Stimulated activated CD4-positive, alpha-beta T cell treated with anti-CD3 and anti-CD28 coated beads, TNF-alpha, amount 100 ng/mL, for 4 hours (primary cell): ENCODE results near the gene TMED8.
"Not testable (repeated sequence)": the region's sequence is repeated elsewhere in the genome, so short reads cannot be mapped to it uniquely, and the experiment has no call there.

Source experiments
- DNase-seq, 3 experiments: peaks; one replicate each; pipeline ENCODE4 v3.0.0-alpha.2; 2020; ENCODE audit warnings: low read depth in 3 of 3

The TMED8 gene

DNA sequence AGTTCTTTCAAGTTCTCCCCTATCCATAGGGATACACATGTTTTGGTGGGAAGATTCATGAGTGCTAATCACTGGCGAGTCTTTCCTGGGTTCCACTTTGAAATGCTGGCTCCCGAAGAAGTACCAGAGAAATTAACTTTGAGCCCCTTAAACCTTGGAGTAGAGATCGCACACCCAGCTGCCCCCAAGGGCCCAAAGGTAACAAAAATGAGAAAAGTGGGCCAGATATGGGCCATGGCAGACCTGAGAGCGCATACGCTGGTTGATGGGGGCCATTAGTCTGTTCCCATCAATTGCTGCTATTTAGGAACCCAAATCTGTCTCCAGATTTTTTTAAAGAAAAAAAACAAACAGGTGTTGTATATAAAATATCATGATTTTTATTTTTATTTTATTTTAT lies 53.9 kb downstream of the TMED8 start:
- no peak for DNase-seq

DNA sequence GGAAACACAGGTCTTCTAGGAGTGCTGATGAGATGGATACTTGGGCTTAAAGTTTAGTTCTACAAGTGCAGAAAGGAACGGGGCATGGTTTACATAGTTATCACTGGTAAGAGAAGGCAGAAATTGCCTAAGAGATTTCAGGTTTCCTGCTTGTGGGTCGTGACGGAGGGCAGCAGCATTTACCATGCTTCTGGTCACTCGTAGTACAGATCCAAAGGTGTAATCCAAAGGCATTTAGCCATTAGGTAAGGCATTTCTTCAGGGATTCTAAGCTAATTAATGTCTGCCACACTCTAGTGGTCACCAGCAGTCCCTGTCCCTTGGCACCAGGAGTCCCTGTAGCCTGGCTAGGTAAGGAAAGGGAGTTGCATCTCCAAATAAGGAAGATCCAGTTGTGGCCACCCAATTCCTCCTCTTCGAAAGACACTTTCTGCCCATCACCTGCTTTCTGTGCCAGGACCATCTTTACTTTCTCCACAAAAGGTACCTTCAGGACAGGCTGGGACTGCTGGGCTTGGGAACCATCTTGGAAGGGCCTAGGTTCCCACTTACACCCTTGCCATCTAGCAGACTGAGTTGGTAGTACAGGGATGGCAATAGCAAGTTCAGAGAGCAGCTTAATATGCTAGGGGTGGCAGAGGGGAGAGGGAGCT lies 54.5 kb downstream of the TMED8 start:
- no peak for DNase-seq

DNA sequence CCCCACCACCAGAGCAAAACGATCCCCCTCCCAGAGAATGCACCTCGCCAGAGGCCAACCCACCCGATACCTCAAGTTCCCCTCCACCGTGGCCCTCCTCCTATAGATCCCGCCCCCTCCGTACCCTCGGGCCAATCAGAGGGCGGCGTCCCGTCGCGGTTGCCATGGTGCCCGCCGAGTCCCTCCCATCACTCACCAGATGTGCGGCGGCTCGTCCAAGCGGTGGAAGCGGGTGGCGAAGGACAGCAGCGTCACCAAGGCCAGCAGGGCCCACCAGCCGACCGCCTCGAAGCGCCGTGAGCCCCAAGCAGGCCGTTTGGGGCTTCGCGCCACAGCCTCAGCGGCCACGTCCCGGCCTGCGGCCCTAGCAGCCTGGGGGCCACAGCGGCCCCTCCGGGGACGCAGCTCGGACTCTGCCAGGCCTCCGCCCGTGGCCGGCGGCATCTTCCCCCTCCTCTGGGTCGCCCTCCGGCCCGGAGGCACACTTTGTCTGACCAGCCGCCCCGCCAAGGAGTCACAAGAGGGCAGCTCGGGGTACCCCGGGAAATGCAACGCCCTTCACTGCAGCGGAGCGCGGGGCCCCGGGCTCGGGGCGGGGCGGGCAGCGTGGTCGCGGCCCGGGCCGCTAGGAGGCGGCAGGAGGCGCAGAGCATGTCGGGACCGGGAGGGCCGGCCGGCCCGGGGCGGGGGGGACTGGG lies 56.5 kb downstream of the TMED8 start, which contains the start of gene POMT2:
POMT2 (minus strand) TSS at position 646 of the 698 bp plus-strand sequence; CDS start at position 444, 202 bp downstream.
- DNase-seq = peak; percentile 80 to 91 (median 88)

DNA sequence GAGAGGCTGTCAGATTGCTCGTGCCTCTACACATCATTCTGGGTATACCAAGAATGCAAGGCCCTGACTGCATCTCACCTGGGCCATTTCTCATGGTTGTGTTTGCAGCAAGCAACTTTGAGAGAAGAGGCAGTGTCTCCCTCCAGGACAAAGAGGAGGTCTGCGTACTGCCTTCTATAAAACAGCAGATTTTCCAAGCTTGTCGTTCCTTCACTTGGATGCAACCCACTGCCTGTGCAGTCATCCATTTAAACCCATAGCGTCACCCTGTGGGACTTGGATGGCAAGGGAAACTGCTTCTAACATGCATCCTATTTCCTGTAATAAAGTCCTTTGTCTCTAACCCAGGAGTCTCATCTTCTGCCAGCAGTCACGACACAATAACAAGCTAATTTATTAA lies 57.5 kb downstream of the TMED8 start:
- DNase-seq = no peak

DNA sequence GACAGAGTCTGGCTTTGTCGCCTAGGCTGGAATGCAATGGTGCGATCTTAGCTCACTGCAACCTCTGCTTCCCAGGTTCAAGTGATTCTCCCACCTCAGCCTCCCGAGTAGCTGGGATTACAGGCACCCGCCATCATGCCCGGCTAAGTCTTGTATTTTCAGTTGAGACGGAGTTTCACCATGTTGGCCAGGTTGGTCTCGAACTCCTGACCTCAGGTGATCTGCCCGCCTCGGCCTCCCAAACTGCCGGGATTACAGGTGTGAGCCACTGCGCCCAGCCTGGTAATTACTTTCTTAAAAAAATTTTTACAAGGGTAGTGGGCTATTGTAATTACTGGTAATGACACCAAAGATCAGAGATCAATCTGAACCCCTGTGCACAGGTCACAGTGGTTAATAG lies 58.1 kb downstream of the TMED8 start:
- DNase-seq = not testable (repeated sequence)

DNA sequence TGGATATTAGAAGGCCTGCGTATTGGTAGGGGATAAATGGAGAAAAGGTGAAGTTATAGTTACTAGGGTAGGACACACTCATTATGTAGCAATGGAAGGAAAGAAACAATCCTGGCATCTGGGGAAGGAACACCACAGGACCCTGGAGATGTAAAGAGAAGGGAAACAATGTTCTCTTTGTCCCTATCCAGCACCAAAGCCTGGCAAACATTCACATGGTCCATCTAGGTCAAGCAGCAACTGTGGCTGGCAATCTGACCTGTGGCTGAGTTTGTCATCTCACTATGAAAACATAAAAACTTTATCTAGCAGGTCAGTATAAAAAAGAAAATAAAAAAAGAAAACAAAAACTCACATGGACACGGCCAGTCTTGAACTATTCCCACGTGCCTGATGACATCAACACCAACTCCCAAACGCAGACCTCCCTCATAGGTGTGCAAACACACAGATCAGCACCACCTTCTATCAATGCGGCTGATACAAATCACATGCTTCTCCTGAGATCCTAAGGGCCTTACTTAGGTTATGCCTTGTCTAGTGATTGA lies 58.8 kb downstream of the TMED8 start:
- DNase-seq = no peak

DNA sequence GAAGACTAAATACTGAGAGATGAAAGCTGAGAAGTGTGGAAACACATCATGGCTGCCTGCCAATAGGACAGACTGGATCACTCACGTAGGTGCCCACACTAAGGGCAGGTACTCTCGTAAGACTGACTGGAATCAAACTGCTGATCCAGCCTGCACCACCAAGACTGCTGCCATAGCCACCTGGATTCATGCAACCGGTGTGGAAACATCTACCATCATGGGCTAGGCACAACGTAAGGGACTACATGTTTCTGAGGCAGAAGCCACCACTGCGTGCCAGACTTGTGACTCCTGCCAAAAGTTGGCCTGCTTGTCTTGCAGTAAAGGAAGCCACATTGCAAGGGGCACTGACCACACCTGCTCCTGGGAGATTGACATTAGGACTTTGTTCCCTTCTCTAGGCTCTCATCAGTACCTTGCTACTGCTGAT lies 60.0 kb downstream of the TMED8 start:
- no peak for DNase-seq

DNA sequence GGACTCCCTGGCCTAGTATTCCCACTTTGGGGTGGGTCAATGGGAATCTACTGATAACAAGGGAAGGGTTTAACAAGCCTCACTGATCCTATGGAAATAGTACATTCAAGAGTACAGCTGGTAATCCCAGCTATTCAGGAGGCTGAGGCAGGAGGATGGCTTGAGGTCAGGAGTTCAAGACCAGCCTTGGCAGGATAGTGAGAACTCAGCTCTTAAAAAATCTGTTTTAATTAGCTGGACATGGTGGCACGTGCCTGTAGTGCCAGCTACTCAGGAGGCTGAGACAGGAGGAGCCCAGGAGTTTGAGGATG lies 60.7 kb downstream of the TMED8 start:
- DNase-seq = no peak

DNA sequence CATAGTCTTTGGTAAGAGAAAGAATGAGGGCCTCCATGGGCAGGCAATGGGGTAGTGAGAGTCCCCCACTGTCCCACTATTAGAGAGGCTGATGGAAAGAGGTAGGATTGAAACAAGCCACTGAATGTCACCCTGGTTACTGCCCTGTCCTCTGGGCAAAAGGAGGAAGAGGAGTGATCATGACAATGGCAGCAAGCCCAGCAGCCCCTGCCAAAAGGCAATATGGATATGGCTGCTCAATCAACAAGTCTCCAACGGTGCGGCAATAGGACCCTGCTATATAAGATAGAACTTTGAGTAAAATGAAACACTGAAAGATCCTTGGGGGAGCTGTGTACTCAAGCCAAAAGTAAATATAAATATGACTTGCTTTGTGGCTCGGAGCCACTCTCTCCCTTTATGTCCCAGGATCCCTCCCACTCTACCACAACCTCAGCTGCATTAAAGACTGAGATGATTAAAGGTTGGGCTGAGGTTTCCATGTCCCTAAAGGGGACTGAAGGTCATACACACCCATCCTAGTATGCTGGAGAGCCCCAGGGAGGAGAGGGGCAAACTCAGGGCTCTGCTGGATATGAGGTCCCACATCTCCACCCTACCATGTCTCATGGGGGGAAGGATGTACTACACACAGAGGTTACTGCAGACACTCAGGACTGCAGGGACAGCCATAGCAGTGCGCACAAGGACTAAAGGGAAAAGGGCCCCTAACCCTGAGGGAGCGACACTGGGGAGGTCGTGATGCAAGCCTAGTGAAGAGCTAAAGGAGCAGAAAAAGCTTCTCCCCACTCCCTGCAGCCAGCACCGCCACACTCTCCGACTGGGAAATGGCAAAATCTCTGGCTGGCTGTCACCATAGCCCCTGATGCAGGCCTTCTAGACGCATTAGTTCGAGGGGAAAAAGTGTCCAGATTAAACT lies 62.1 kb downstream of the TMED8 start:
- no peak for DNase-seq

DNA sequence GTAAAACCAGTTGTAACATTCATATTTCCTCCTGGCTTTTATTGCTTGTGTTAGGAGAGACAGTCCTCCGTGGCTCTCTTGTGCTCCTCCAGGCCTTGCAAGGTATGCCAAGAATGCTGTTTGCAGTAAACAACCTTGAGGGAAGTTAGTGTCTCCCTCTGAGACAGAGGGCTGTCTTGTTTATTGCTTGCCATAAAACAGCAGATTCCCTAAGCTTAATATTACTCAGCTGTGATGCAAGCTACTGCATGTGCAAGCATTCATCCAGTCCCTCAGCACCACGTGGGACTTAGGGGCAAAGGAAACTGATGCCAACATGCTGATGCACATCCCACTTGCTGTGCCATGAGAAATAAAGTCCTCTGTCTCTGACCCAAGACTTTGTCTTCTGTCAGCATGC lies 62.9 kb downstream of the TMED8 start:
- no peak for DNase-seq

DNA sequence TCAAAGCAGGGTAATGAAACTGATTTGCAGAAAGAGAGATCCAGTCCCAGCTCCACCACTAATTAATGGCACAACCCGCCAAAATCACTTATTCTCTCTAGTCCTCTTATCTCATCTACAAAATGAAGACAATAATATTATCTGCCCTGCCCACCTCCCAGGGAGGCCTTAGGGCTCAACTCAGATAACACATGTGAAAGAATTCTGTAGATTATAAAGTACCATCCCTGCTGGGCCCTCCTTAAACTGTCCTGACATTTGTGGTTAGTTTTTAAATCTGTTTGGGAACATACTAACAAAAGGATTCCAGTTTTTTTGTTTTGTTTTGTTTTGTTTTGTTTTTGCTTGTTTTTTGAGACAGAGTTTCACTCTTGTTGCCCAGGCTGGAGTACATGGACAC lies 63.5 kb downstream of the TMED8 start:
- no peak for DNase-seq

DNA sequence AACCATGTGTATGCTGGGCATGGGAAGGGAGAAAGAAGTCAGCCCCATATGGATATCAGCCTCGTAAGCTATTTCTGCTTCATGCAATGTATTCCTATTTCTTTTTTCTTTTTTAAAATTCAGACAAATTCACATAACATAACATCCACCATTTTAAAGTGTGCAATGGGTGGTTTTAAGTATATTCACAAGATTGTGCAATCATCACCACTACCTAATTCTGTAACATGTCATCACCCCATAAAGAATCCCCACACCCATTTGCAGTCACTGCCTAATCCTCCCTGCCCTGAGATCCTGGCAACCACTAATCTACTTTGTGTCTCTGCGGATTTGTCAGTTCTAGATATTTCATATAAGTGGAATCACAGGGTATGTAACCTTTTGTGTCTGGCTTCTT lies 65.7 kb downstream of the TMED8 start:
- DNase-seq = no peak

DNA sequence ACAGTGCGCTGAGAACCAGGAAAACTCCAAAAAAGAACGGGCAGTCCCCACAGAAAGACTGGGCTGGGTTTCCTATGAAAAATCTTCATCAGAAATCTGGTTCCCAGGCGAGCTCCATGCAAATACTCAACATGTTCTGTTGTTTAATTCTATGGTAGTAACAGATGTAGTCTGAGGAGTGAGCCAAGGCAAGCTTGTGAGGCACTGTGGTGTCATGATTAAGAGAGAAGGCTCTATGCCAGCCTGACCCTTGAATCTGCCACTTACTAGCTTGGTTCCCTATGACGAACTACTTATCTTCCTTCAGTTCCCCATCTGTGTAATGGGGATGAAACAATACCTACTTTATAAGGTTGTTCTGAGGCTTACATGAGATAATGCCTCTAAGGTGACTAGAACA lies 66.9 kb downstream of the TMED8 start:
- DNase-seq = no peak

DNA sequence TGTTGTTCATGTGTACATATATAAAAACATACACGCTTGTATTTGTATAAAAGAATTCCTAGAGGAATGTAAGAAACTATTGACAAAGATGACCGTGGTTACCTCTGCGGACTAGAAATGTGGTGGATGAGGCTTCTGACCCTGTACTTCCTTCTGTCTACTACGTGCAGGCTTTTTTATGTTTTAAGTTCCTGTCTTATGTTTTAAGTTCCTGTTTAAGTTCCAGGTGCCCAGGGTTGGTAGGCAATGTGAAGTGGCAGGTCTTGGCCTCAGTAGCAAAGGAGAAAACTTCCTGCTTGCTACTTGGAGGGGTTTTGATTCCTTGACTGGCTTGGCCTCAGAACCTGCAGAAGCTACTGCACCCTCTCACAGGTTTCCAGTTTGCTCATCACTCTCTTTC lies 67.8 kb downstream of the TMED8 start:
- DNase-seq = no peak

DNA sequence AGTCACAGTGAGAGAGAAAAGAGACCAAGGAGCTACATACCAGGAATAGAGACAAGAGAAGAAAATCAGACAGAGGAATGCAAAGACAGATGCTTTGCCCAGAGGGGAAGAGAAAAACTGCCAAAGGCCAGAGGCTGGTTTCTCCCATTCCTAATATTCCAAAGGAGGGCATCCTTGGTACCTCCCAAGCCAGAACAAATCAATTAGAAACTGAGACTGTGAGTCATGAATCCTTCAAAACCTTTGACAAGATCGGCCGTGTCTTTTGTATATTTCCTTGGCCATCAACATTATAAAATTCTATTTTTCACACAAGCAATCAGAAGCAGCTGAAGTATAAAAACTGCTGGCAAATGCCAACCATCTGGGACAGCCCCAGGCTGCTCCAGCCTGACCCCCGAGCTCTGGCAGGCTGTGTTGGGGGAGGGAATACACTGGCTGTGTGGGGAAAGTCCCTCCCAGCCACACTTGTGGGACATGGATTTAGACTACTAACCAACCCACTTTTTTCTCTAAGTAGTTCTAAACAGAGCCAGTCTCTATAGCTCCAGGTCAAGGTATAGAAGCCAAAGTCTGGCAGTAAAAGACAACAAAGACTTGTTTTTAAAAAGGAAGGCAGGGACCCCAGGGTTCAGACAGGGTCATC lies 69.9 kb downstream of the TMED8 start:
- no peak for DNase-seq

DNA sequence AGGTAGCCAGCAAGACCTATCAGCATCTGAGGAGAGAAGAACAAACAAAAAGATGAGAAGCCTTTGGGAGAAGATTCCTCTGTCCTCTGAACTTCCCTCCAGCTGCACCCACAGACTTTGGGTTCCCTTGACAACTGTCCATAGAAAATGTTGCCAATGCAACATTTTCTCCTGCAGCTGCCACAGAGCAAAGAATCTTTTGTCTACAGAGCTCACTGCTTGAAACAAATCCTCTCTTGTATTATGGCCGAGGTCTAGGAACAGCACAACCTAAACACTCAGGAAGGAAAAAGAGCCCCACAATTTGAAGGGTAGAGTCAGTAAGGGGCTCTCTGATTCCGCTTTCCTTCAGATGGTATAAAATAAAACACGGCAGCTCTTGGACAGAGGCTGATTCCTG lies 70.5 kb downstream of the TMED8 start:
- no peak for DNase-seq

DNA sequence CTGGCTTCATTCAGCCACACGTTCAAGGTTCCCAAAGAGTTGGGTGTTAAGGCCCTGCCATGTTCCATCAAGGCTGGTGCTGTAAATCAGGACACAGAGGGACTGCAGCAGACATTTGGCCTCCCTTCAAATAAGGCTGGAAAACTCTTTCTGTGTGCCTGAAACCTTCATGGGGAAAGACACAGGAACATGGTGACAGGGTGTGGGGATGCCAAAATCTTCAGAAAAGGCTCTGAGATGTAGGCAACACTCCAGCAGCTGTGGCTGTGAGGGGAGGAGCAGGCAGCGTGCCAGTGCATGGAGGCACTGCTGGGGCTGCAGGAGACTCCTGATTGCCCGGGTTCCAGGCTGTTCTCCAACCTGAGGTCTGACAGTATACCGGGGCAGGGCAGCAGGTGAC lies 71.2 kb downstream of the TMED8 start:
- no peak for DNase-seq

DNA sequence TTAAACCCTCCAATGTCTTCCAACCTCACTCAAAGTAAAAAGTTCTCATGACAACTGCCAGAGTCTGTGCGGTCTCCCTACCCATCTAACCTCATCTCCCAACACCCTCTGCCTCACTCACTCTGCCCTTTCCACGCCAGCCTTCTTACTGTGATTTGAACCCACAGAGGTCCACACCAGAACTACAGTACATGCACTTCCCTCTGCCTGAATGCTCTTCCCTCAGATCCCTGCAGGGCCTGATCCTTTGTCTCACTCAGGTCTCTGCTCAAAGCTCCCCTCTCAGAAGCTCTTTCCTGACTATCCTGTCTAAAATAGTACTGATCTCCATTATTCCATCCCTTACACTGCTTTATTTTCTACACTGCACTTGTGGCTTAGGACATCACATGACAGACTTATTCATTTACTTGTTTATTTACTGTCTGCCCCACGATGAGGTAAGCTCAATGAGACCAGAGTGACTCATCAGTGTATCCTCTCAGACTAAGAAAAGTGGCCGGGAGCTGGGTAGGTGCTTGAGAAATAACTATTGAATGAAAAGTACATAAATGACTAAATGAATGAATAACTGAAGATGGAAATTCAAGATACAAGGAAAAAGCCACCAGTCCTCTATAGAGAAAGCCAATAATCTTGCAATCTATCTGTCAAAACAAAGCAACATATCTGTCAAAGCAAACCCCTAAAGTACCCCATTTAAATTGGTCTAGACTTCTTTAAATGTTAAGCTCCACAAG lies 73.3 kb downstream of the TMED8 start:
- no peak for DNase-seq

DNA sequence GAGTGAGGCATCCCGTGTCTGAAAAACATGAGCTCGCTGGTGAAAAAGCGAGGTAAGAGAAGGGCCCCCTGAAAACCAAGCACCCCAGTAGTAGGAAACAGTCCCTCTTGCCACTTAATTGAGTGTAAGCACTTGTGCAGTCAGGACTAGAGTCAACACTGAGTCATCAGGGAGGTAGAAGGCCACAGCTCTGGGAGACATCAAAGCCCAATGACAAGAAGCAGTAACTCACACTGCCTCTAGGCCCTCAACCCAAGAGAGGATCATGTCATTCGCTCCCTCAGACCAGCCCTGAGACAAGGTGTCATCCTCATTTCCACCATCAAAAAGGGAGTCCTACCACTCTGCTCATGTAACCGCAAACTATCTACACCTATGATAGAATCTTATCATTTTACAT lies 74.0 kb downstream of the TMED8 start:
- no peak for DNase-seq

DNA sequence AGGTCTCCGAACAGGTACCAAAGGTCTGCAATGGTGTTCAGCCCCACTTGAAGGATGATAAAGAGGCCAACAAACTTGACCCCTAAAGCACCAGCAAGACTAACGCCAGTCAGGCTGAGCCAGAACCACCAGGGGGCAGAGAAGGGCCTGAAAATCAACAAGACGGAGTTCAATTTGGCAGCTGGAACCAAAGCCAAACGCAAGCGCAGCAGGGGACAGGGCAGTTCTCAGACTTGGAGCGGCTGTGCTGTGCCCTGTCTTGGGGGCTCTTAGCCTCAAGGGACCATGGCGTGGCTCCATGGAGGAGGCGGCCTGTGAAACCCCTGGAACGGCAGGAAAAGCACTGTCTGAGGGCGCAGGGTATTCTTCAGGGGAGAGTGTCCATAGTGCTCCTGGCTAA lies 75.8 kb downstream of the TMED8 start:
- DNase-seq = peak; percentile 10 to 29 (median 14)

DNA sequence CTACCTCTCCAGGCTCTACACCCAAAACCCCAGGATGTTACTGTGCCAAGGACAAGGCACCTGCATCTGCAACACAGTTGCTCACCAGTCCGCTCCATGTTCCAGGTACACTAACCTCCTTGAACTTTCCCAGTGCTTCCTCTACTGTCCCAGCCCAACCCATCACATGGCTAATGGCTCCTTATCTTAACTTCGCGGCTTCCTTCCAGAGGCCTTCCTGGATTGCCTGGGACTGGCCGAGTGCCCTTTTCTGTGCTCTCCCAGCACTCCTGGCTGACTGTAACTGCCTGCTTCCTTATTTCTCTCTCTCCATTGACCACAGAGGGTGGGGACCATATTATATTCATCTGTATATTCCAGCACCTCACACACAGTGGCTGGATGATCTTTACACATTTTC lies 77.1 kb downstream of the TMED8 start:
- no peak for DNase-seq
